SH-SY5Y (cell line): ENCODE results near the gene RALGAPA2.

Experiments
- GATA2 ChIP-seq: IDR thresholded peaks from 2 replicates; pipeline ENCODE4 v1.6.1; 2011; ENCODE audit warnings: mild to moderate bottlenecking, low read depth, low read length
- GATA3 ChIP-seq: IDR thresholded peaks from 2 replicates; pipeline ENCODE4 v1.6.1; 2011; ENCODE audit warnings: low read depth, mild to moderate bottlenecking, low read length, moderate library complexity

The RALGAPA2 gene

GRCh38 chr20:20706285-20706684, 6.2 kb downstream of the RALGAPA2 start:
- TF ChIP-seq GATA3 (no peak), GATA2 (no peak)

DNA sequence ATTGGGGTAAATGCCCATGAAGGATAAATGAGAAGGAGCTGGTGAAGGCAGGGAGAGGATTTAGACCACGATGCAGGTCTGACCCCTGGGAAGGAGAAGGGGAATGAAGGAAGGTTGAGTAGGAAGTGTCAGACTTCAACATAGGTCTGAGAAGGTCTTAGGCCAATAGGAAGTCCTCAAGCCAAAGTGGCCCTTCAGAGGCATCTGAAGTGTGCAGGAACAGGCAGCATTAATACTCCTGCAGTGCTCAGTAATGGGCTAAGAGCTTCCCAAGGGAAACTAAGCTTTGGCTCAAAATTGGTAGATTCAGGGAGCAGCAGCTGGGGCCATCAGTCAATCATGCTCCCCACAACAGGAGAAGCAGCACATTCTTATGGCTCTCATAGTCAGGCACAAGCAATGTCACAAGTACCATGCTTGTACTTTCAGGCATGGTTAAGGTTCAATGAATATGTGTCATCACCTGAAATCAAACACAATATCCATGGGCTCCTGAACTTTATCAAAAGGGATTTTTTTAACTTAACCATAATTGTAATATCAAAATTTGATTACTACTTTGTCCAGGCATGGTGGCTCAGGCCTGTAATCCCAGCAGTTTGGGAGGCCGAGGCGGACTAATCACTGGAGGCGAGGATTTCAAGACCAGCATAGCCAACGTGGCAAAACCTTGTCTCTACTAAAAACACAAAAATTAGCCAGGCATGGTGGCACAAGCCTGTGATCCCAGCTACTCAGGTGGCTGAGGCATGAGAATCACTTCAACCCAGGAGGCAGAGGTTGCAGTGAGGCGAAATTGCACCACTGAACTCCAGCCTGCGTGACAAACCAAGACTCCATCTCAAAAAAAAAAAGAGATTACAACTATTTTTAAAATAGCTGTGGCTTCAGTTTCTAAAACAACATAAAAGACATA, 9.9 kb downstream of the RALGAPA2 start:
- TF ChIP-seq GATA2 (no peak), GATA3 (no peak)

DNA sequence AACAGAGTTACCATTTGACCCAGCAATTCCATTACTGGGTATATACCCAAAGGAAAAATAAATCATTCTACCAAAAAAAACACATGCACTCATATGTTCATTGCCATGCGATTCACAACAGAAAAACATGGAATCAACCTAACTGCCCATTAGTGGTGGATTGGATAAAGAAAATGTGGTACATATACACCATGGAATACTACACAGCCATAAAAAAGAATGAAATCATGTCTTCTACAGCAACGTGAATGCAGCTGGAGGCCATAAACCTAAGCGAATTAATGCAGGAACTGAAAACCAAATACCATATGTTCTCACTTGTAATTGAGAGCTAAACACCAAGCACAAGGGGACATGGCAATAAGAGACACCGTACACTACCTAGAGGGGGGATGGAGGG, 12.5 kb downstream of the RALGAPA2 start:
- TF ChIP-seq GATA3: no peak
- no peak for TF ChIP-seq GATA2

- TF ChIP-seq GATA2 (no peak), GATA3 (no peak)
These were observed 13.3 kb downstream of the RALGAPA2 start for GRCh38 chr20:20699144-20699543.

DNA sequence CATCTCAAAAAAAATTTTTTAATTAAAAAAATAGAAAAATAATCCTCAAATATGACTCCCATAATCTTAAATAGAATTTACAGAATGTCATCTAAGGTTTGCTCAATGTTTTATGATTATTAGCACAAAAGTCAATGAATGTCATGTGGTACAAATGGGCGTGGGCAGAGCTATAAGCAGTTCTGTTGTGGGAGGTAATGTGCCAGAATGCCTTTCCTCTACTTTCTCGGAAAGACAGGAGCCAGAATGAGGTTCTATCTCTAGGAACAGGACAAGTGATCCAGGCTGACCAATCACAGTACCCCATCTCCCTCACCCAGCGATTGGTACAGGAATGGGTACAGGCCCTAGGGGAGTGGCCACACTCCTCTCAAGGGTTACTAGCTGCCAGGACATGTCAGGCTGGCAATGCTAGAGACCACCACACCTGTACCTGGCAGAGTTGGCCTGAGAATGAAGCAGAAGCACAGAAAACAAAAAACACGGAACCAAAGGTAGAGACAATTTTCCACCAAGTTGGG, 15.1 kb downstream of the RALGAPA2 start:
- TF ChIP-seq GATA3 (no peak), GATA2 (no peak)

DNA sequence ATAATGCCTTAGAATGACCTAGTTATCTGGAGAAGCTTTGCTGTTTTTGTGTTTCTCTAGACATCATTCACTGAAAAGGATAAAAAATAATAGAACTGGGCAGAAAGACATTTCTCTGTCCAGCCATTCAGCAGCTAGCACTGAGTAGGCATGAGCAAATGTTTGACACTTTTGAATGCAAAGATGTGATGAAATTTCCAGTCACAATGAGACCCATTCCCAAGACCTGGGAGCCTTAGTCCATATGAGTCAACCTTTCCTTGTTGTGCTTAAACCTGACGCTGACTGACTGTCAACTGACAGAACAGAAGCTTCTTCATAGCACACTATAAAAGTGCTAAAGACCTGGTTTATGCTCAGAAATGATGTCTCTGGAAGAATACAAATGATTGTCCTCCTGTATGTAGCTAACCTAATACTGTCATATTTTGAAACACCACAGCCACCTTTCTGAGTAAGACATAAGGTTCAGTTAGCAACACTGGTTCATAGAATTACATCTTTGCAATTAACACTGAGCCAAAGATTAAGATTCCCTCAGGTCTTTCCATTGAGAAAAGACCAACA, 17.1 kb downstream of the RALGAPA2 start:
- no peak for TF ChIP-seq GATA3
- TF ChIP-seq GATA2: no peak

- TF ChIP-seq GATA2: no peak
- TF ChIP-seq GATA3: no peak
These were observed 17.9 kb downstream of the RALGAPA2 start for GRCh38 chr20:20694591-20694990.

GRCh38 chr20:20692587-20692986, 19.9 kb downstream of the RALGAPA2 start:
- TF ChIP-seq GATA2 (no peak), GATA3 (no peak)

- TF ChIP-seq GATA2 (no peak), GATA3 (no peak)
These were observed 20.8 kb downstream of the RALGAPA2 start for GRCh38 chr20:20691477-20692235.

DNA sequence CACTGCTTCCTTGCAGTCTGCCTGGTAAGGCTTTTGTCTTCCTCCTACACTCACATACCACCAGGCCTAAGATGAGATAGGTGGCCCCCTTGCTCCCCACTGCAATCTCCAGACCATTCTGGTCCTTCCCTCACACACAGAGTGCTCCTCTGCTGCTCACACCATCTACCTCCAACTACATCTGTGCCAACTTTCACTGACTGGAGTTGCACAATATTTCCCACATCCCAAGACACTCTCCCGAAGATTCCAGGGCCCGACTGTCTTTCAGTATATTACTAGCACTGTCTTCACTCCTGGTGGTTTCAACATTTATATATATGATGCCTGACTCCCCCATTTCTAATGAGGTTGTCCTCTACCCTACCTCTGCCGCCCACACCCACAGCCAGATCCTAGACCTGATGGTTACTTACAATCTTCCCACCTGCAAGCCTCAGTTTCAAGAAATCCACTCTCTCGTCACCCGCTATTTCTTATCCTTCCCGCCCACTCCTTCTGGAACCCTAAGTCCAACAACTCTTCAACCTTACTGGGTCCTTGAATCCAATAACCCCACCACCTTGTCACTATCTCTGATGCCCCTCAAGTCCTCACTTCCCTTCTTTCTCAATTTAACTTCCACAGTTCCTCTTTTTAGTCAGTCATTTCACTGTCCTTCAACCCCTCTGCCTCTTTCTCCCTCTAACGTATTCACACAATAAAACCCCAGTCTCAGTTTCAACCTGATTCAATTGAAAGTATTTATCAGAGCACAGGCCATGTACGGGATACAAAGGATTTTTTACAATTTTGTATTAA, 21.6 kb downstream of the RALGAPA2 start:
- TF ChIP-seq GATA2 (no peak), GATA3 (no peak)

DNA sequence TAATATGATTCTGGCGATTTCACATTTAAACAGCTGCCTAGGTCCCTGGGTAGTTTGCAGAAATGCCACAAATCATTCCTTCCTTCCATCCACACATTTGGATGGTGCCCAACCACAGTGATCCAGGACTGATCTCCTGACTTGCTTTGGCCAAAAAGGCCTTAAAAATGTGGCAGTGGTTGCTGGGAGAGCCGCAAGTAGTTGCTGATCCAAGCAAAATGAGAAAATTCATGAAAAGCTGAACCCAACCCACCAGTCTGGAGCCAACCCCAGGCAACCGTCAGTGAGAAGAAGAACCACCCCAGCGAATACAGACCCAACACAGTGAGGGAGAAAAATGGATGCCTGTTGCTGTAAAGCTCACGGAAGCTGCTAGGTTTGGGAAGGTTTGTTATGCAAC, 25.1 kb downstream of the RALGAPA2 start:
- no peak for TF ChIP-seq GATA2
- no peak for TF ChIP-seq GATA3

DNA sequence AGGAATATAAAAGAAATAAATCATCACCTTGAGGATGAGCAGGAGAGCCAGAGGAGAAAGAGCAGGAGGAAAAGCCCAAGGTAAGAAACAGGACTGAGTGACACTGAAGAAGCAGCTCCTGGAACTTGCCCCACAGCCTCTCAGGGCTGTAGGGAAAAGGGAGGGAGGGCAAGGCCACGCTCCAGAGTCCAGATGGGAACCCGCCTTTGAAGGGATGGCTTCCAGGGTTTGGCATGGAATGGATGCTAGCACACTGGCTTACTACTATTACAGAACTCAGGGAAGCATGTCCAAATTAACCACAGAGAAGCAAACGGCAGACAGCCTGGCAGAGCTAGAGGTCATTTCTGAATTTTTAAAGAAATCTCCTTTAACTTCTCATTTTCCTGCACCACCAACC, 26.8 kb downstream of the RALGAPA2 start:
- TF ChIP-seq GATA2: no peak
- TF ChIP-seq GATA3: no peak

GRCh38 chr20:20683481-20684321, 28.7 kb downstream of the RALGAPA2 start:
- TF ChIP-seq GATA3 (no peak), GATA2 (no peak)
